Activated T-cell treated with anti-CD3 and anti-CD28 coated beads for 1 hour (primary cell): ENCODE data around the gene PRDM2.

Source experiments
- DNase-seq: peaks from one replicate; pipeline ENCODE4 v3.0.0-alpha.2; 2020; ENCODE audit warnings: low read depth

Gene PRDM2

GRCh38 chr1:13851726-13852125 lies 151.7 kb downstream of the PRDM2 start:
- DNase-seq, result no peak

- no peak for DNase-seq
Observed at GRCh38 chr1:13855554-13855953, 155.6 kb downstream of the PRDM2 start.

DNA sequence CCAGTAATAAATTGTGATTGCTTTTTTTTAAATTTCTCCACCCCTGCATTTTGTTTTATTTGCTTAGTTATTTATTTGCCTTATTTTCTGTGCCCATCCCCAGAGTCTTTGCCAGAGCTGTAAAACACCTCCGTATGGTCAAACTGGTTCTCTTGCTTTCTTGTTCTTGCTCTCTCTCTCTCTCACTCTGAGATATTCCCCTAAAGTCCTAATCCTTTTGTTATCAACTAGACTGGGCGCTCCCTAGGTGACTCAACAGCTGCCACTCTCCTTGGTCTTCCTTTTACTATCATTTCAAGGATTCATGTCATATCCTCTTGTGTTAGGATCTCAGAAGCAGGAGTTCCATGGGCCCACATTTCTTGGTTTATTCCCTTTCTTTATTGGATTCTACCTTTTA lies 160.0 kb downstream of the PRDM2 start:
- no peak for DNase-seq

DNA sequence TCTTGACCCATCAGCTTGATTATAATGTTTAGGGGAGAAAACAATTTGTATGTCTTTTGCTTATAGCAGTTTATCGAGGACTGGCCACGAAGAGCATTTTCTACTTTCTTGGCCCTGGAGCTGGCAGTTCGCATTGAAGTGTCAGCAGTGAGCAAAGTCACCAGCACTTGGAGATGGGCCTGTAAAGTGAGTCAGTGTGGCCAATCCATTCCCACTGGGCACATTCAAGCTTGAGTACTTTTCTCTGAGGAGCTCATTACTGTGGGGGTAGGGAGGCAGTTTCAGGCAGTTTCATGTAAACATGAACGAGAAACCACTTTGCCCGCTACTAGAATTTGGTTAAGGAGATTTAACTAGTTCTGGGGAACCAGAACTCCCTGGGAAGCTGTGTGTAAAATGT lies 164.8 kb downstream of the PRDM2 start:
- DNase-seq, result no peak

- no peak for DNase-seq
Observed at GRCh38 chr1:13865851-13866250, 165.9 kb downstream of the PRDM2 start.

DNA sequence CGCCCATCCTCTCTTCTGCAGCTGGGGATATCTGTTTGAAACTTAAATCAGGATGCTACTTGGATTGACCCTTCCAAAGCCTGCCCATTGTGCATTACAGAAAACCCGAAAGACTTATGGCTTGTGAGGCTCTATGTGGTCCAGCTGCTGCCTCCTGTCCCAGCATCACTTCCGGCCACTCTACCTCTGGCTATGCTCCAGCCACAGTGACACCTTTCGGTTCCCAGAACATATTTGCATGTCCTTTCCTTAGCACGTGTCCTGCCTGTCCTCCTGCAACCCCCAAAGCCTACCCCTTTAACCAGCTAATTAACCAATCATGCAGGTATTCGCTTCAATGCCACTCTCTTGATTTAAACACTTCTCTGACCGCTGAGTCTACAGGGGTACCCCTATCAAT lies 167.6 kb downstream of the PRDM2 start:
- DNase-seq, result no peak

DNA sequence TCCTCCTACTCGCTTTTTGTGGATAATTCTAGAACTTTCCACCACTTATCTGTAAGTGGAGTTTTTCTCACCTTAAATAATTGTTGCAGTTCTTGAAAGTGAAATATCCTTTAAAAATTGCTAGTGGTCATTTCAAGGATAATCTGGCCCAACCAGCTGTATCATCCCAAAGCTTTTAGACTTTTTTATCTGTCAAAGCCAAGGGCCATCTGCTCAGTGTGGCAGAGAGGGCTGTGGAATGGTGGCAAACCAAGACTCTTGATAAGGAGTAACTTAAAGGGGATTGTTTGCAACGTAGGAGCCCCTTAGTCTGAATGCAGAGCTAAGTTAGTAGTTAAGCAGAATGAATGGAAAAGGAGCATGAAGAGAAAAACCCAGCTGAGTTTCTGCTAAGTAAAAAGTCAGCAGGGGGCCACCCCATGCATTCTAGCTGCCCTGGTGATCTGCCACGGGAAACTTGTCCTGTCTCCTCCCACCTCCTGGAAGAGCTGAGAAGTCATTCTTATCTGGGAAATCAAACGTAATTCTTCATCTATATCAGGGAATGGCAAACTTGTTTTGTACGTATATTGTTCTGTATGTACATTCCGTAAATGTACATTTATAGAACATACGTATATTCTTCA lies 169.3 kb downstream of the PRDM2 start:
- no peak for DNase-seq

DNA sequence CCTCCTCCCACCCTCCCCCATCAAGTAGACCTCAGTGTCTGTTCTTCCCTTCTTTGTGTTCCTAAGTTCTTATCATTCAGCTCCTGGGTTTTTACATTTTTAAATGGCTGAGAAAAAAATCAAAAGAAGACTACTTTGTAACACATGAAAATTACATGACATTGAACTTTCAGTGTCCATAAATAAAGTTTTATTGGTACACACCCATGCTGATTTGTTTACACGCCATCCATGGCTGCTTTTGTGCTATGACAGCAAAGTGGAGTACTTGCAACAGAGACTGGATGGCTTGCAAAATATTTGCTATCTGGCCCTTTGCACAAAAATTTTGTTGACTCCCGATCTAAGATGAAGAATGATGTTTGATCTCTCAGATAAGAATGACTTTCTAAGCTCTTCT lies 171.4 kb downstream of the PRDM2 start:
- no peak for DNase-seq

DNA sequence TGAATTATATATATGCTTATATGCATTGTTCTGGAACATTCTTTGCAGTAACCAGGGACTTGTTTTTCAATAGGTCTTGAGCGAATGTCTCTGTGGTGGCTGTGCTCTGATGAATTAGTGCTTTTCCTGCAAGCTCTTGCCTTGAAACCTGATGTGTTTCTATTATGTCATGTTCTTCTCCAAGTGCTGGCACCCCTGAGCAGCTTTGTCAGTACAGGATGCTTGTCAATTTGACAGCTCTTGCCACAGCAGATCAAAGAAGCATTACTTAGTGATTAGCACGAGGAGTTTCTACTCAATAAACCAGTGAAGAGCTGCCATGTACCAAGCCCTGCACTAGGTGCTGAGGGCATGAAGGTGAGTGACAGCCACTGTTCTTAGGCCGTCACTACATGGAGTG lies 171.9 kb downstream of the PRDM2 start:
- no peak for DNase-seq

GRCh38 chr1:13873032-13873431 lies 173.0 kb downstream of the PRDM2 start:
- no peak for DNase-seq
